GM21723 (cell line): ENCODE results near the gene SPDYE3.
"Not testable (repeated sequence)": the region's sequence is repeated elsewhere in the genome, so short reads cannot be mapped to it uniquely, and the experiment has no call there.

Source experiments
- ATAC-seq: cut with Tn5 transposase; IDR thresholded peaks from one replicate; pipeline ENCODE4 v1.9.1; 2021; ENCODE audit warnings: mild to moderate bottlenecking, moderate library complexity; ENCODE audit not compliant: unreplicated experiment

Gene SPDYE3

DNA sequence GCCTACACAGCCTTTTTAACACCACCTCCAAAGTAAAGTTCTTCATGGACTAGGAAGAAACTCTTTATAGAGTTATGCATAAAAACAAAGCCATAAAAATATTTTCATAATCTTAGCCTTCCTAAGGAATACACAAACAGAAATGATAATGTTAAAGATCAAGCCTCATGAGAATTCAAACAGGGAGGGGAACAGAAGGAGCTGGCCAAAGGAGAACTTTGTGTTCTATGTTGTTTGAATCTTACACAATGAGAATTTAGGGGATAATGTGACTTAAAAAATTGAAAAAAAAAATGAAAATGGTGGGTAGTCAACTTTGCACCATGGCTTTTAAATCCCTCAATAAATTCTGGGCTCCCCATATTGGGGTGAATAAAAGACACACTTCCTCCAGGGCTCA, 41.3 kb downstream of the SPDYE3 start:
- ATAC-seq, result no peak

DNA sequence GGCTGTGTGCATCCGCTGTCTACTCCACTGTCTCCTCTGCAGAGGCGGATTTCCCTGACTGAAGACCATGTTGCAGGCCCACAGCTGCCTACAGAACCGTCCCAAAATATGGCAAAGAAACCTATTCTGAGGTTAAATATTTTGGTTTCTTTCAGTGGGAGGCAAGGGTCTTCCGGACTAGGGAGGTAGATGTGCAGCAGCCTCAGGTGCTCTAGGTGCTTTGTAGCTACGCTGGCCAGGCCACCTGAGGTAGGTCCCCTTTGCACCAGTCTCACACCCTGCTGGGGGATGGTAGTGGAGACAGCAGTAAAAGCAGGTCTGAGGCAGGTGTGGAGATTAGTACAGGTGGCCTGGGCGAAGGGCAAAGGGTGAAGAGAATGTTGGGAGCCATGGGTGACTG, 42.3 kb downstream of the SPDYE3 start:
- ATAC-seq, result no peak

DNA sequence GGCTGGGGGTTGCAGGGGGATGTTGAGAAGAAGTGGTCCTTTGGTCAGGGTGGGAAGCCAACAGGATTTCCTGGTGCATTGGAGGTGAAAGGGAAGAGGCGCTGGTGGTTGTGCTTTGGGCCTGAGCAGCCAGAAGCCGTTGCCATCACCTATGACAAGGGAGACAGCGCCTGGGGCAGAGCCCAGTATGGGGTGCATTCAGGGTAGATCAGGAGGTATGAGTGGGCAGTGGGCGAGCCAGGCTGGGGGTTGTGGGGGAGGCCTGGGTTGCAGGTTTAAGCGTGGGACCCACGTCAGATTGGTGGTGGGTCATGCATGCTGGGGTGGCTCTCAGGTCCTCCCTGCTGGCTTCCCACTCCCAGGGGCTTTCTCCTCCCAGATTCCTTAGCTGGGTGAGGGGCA, 44.2 kb downstream of the SPDYE3 start:
- ATAC-seq, result no peak

DNA sequence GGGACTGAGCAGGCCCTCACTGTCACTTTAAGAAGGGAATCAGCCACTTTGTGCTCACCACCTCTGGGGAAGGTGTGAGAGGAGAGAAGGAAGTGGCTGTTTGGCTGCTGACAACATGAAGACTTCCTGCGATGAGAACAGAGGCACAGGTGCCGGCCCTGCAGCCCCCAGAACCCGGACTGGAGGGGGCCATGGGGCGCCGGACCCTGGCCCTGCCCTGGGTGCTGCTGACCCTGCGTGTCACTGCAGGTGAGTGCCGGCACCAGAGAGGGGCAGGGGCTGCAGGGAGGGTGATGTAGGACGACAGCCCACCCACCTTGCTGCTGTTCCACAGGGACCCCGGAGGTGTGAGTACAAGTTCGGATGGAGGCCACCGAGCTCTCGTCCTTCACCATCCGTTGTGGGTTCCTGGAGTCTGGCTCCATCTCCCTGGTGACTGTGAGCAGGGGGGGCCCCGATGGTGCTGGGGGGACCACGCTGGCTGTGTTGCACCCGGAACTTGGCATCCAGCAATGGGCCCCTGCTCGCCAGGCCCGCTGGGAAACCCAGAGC, 44.8 kb downstream of the SPDYE3 start:
- ATAC-seq, result not testable (repeated sequence)

DNA sequence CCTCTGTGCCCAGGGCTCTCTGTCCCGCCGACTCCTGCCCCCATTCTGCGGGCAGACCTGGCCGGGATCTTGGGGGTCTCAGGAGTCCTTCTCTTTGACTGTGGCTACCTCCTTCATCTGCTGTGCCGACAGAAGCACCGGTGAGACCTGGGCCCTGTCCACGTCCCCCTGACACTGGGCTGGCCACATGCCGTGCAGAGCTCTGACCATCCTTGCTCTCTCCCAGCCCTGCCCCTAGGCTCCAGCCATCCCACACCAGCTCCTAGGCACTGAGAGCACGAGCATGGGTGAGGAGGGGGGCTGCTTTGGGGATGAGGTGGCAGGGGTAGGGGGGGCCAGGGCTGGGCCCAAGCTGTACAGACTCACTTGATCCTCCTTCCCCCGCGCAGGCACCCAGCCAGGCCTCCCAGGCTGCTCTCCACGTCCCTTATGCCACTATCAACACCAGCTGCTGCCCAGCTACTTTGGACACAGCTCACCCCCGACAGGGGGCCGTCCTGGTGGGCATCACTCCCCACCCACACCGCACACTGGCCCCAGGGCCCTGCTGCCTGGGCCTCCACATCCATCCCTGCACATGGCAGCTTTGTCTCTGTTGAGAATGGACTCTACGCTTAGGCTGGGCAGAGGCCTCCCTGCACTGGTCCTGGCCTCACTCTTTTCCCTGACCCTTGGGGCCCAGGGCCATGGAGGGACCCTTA, 45.6 kb downstream of the SPDYE3 start:
- ATAC-seq, result no peak

DNA sequence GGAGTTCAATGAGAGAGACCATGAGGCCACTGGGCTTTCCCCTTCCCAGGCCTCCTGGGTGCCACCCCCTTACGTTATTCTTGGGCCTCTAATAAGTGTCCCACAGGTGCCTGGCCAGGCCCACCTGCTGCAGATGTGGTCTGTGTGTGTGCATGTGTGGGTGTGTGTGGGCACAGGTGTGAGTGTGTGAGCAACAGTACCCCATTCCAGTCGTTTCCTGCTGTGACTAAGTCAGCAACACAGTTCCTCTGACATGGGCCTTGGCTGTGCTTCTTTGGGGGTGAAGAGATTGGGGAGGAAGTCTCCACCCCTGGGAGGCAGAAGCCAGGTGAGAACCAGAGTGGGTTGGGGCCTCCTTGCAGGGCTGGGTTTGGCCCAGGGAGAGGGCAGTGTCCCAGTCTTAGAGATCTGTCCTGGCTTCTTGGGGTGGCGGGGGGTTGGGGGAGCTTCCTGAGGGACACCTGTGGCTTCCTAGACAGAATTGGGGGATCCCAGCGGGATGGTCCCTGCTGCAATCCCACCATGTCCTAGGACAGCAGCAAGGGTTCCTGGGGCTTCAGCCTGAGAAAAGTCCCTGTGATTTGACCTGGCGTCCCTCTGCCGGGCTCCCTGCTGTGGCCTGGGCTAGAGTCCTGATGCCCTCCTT, 46.3 kb downstream of the SPDYE3 start:
- ATAC-seq, result no peak

DNA sequence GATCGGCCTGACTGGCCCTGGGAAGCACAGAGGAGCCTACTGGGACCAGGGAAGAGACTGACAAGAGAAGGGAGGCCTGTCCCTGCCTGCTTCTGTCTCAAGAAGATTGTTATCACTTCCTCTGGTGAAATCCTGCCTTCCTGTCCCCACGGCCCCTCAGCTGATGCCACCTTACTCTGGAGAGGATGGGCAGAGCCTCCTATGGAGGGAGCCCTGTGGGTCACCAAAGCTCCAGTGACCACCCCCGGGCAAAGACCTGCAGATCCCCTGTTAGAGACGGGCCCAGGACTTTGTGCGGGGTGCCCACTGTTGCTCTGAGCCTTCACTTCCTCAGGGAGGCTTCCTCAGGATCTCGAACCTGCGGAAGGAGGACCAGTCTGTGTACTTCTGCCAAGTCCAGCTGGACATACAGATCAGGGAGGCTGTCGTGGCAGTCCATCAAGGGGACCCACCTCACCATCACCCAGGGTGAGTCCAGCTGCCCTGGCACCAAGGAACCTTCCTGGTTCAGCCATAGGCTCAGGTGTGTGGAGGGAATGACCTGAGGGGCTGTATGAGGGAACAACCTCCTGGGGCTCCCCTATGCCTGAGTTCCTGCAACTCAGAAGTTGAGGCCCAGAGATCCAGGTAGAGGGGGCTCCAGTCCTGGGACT, 49.0 kb downstream of the SPDYE3 start:
- no peak for ATAC-seq

DNA sequence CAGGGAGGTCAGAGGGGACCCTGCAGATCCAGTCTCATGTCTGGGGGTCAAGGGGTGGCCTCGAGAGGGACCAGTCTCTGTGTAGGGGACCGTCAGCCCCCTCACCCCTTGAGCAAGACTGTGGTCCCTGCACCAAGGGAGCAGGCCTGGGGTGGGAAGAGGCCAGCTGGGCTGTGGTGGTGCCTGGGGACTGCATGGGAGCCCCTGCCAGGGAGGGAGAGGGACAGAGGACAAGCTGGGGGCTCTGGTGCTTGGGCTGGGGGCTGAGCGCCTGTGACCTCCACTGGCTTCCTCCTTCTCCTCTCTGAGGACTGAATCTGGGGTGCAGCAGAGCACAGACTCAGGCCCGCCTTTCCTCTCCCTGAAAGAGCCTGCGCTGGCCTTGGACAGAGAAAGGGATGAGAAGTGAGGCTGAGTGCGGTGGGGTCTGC, 49.6 kb downstream of the SPDYE3 start:
- no peak for ATAC-seq

DNA sequence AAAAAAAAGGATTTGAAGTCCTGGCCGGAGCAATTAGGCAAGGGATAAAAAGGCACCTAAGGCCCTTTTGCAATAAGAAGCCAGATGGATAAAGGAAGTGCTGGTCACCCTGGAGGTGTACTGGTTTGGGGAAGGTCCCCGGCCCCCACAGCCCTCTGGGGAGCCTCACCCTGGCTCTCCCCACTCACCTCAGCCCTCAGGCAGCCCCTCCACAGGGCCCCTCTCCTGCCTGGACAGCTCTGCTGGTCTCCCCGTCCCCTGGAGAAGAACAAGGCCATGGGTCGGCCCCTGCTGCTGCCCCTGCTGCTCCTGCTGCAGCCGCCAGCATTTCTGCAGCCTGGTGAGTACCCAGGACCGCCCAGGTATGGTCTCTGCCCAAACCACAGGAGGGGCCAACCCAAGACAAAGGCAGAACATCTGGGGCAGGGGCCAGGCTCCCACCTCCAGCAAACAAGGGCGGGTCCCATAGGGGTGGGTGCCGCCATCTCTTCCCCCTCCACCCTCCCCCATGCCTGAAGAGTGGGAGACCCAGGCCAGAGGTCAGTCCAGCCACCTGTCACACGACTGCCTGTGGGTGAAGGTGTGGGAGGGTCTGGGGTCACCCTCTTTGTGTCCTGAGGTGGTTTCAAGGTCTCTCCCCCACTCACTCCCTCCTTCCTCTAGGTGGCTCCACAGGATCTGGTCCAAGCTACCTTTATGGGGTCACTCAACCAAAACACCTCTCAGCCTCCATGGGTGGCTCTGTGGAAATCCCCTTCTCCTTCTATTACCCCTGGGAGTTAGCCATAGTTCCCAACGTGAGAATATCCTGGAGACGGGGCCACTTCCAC, 50.7 kb downstream of the SPDYE3 start, which contains the start of gene PILRB:
Gene PILRB, plus strand, starts transcription at position 91 of the 830 bp plus-strand sequence. Its CDS starts 186 bp downstream, at position 277.
- ATAC-seq, result no peak

DNA sequence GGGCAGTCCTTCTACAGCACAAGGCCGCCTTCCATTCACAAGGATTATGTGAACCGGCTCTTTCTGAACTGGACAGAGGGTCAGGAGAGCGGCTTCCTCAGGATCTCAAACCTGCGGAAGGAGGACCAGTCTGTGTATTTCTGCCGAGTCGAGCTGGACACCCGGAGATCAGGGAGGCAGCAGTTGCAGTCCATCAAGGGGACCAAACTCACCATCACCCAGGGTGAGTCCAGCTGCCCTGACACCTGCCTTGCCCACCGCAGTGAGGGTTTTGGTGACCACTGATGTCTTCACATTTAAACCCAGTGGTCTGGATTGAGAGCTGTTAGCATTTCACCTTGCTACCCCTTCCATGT, 51.3 kb downstream of the SPDYE3 start:
- no peak for ATAC-seq

DNA sequence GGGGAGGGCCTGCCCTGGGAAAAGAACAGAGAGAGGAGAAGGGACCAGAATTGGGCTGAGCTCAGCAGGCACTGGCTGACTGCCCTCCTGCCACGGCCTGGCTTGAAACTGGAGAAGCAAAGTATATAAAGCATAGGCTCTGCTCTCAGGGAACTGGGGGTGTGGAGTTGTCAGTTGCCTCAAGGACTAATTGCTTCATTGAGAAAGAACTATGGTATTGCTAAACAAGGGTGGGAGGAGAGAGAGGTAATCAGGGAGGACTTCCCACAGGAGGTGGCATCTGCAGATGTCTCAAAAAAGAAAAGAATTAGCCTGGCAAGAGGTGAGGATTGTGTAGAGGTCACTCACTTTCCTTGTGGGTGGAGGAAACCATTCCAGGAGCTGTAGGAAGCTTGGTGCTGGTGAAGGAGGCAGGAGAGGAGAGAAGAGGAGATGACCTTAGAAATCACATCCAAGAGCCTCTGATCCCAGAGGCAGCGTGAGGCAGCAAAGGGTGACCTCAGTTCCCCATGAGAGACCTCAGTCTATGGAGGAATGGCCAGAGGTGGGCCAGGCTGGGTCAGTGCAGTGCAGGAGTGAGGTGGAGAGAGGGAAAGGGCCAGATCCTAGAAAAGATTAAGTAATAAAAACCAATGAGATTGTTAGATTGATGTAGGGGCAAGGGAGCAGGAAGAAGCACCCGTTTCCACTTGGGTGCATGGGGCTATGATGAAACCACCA, 52.8 kb downstream of the SPDYE3 start:
- no peak for ATAC-seq

DNA sequence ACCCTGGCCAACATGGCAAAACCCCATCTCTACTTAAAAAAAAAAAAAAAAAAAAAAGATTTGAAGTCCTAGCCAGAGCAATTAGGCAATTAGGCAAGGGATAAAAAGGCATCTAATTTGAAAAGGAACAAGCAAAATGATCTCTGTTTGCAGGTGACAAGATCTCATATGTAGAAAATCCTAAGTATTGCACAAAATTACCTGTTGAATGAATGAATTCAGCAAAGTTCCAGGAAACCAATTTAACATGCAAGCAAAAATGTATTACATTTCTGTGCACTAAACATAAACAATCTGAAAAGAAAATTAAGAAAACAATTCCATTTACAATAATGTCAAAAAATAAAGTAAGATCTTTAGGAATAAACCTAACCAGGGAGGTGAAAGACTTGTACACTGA, 55.6 kb downstream of the SPDYE3 start:
- no peak for ATAC-seq

DNA sequence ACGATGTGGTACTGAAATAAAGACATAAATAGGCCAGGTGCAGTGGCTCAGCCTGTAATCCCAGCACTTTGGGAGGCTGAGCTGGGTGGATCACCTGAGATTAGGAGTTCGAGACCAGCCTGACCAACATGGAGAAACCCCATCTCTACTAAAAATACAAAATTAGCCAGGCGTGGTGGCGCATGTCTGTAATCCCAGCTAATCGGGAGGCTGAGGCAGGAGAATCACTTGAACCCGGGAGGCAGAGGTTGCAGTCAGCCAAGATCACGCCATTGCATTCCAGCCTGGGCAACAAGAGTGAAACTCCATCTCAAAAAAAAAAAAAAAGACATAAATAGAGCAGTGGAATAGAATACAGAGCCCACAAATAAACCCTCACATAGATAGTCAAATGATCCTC, 56.3 kb downstream of the SPDYE3 start:
- ATAC-seq, result not testable (repeated sequence)

DNA sequence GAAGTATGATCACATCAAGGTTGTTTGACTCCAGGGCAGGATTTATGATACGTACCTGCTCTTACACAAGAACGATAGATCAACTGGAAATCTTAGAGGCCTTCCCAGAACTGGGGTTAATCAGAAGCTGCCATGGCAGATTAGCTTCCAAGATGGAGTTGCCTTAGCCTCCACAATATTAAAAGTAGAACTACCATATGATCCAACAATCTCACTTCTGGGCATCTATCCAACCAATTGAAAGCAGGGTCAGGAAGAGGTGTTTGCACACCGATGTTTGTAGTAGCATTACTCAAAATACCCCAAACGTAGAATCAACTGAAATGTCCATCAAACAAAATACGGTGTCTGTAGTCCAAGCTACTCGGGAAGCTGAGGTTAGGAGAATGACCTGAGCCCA, 57.0 kb downstream of the SPDYE3 start:
- no peak for ATAC-seq

DNA sequence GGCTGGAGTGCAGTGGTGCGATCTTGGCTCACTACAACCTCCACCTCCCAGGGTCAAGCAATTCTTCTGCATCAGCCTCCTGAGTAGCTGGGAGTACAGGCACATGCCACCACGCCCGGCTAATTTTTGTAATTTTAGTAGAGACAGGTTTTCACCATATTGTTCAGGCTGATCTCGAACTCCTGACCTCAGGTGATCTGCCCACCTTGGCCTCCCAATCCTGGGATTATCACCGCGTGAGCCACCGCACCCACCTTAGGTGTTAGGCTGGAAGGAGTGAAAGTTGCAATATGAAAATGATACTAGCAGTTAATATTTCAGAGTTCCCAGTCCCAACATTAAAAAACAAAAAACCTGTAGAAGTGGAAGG, 58.5 kb downstream of the SPDYE3 start:
- not testable (repeated sequence) for ATAC-seq

DNA sequence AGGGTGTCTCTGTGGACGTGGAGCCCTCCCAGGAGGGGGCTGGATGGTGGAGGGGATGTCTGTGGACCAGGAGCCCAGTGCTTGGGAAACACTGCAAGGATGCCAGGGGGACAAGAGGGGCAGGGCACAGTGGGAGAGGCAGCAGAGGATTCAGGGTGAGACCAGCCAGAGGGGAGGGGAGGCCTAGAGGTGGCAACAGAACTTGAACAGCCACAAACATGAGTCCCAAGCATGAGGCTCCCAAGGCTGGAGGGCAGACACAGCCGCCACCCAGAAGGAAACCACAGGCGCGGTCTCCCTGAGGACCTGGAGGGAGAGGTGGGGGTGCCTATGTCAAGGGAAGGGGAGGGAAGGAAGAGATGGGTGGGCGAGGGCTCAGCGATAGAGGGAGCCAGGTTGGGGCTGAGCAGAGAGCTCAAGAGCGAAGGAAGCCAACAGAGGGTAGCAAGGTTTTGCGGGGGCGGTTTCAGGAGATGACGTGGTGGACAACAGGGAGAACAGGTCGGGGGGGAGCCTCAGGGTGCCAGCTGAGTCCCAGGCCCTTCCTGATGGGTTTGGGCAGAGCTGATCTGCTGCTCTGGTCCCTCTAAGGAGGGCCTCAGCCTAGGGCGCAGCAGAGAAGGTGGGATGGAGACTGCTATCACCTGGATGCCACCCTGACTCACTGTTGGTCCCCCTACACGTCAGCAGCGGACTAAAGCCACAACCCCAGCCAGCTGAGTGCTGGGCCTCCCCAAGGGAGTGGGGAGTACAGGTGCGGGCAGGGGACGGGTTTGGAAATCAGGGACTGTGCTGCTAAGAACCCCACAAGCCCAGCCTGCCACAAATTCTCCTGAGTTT, 59.1 kb downstream of the SPDYE3 start:
- no peak for ATAC-seq

DNA sequence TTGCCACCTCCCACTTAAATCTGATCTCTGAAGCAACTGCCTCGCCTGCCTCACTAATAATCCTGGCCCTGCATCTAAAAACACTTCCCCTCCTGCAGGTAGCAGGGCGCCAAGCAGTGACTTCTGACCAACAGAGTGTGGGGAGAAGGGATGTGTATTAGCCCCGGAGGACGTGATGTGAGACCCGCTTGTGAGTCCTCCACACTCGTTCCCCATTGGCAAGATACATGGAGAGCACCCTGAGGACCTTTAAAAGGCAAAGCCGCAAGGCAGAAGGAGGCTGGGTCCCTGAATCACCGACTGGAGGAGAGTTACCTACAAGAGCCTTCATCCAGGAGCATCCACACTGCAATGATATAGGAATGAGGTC, 59.7 kb downstream of the SPDYE3 start:
- ATAC-seq, result no peak

DNA sequence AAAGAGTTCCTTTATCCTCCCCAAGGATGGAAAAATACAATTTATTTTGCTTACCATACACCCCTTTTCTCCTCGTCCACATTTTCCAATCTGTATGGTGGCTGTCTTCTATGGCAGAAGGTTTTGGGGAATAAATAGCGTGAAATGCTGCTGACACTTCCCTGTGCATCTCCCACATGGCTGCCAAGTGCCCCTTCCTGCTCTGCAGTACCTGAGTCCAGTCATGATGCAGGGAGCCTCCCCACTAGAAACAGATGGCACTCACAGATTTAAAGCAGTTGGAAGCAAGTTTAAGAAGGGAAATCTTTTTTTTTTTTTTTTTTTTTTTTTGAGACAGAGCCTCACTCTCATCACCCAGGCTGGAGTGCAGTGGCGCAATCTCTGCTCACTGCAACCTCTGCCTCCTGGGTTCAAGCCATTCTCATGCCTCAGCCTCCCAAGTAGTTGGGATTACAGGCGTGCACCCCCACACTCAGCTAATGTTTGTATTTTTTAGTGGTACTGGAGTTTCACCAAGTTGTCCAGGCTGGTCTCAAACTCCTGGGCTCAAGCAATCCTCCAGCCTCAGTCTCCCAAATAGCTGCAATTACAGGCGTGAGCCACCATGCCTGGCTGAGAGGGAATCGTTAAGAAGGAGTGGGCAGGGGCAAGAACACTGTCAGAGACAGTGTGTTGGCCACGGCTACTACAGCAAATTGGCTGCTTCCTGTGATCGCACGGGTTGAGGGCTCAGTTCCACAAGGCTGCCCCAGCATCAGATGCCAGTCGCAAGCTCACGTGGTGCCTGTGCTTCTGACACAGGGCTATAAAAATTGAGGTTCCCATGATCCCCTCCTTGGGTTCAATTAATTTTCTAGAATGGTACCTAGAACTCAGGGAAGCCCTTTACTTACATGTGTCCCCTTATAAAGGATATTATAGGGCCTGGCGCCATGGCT, 60.4 kb downstream of the SPDYE3 start:
- ATAC-seq, result no peak
